Suprapubic skin (tissue), 4 donors: ENCODE data around the gene SIDT1. TPM values are rescaled to one million over a fixed set of nuclear protein-coding genes. Genes with fewer than 3 reads are reported as not detected.

ENCODE experiments used
- DNase-seq, 2 donors: peaks; one replicate each; pipeline ENCODE4 v3.0.0-alpha.2; 2019; ENCODE audit warnings: low spot score in 2 of 2
- H3K27ac ChIP-seq: fragments of 200-600 bp; sonication (generic); one replicate; pipeline ENCODE4 v1.5.1; 2019
- H3K27me3 ChIP-seq: fragments of 200-600 bp; sonication (generic); one replicate; pipeline ENCODE4 v1.5.1; 2019
- H3K36me3 ChIP-seq: fragments of 200-600 bp; sonication (generic); one replicate; pipeline ENCODE4 v1.5.1; 2019
- H3K4me1 ChIP-seq: fragments of 200-600 bp; sonication (generic); one replicate; pipeline ENCODE4 v1.5.1; 2019
- H3K4me3 ChIP-seq: fragments of 200-600 bp; sonication (generic); one replicate; pipeline ENCODE4 v1.5.1; 2019; ENCODE audit warnings: mild to moderate bottlenecking
- H3K9me3 ChIP-seq: fragments of 200-600 bp; sonication (generic); one replicate; pipeline ENCODE4 v1.5.1; 2019
- EP300 ChIP-seq: sonication (generic); formaldehyde crosslinking; IDR thresholded peaks from one replicate; pipeline ENCODE4 v1.6.1; 2017; ENCODE audit warnings: antibody characterized with exemption
- POLR2A ChIP-seq, 2 donors: fragments of 450-650 bp; IDR thresholded peaks; one replicate each; pipeline ENCODE4 v1.6.1; 2017; ENCODE audit warnings: antibody characterized with exemption in 2 of 2, mild to moderate bottlenecking in 2 of 2, moderate library complexity in 2 of 2
- POLR2AphosphoS5 ChIP-seq, 3 donors: sonication (generic); formaldehyde crosslinking; IDR thresholded peaks; one replicate each; pipeline ENCODE4 v1.6.1; 2017; ENCODE audit warnings: antibody characterized with exemption in 3 of 3
- WGBS: methylation state at CpG from one replicate; pipeline ENCODE4 v1.1.5; 2018; 5-methylcytosine and 5-hydroxymethylcytosine counted together
- total RNA-seq, 4 donors: library from RNA; depleted of rRNA; stranded (reverse); fragments of >200 nt; gene quantifications; one replicate each; pipeline ENCODE4 v1.1.0, GENCODE V29; 2016
- TF ChIP-seq, protein P1 (sequence below), 2 donors: fragments of 200-600 bp in 1 of 2; fragments of 450-650 bp in 1 of 2; sonication (generic) in 1 of 2; IDR thresholded peaks; one replicate each; pipeline ENCODE4 v1.5.1; 2016 to 2019; ENCODE audit warnings: antibody characterized with exemption in 2 of 2, mild to moderate bottlenecking in 1 of 2, moderate library complexity in 1 of 2

SIDT1 gene
- total RNA-seq, 4 donors from 2014 or later, result 0.34 to 11.4 (median 2.2) TPM

DNA sequence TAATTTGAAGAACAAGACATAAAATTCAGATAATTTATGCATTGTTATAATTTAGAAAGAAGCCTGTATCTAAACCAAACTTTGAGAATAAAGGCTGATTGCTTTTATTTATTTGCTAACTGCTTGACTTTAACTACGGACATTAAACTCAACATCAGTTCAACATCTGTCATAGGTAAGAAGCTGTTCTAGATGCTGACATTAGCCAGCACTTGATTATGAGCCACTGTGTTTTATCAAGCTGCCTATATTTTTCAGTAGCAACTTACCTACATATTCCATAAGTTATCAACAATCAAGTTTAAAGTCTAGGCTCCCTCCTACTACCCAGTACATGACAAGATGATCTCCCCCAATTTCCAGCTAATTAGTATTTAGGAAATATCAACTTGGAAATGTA is 122.0 kb downstream of the SIDT1 start:
- Histone ChIP-seq H3K4me1 (no peaks in the 10 kb centered on the region), H3K9me3 (no peaks in the 10 kb centered on the region), H3K27me3 (no peaks in the 10 kb centered on the region), H3K36me3 (peaks cover 28% of the 10 kb centered on the region), H3K4me3 (no peak overlapping the region), H3K27ac (no peak overlapping the region)
- 86% methylated on average over 1 of the region's 1 CpG for WGBS
- no peak for DNase-seq
- TF ChIP-seq POLR2A (IDR thresholded peaks at IDR 0.05) (no peak), EP300 (no peak), POLR2AphosphoS5 (IDR thresholded peaks at IDR 0.05) (no peak)
- TF ChIP-seq, protein P1, sequence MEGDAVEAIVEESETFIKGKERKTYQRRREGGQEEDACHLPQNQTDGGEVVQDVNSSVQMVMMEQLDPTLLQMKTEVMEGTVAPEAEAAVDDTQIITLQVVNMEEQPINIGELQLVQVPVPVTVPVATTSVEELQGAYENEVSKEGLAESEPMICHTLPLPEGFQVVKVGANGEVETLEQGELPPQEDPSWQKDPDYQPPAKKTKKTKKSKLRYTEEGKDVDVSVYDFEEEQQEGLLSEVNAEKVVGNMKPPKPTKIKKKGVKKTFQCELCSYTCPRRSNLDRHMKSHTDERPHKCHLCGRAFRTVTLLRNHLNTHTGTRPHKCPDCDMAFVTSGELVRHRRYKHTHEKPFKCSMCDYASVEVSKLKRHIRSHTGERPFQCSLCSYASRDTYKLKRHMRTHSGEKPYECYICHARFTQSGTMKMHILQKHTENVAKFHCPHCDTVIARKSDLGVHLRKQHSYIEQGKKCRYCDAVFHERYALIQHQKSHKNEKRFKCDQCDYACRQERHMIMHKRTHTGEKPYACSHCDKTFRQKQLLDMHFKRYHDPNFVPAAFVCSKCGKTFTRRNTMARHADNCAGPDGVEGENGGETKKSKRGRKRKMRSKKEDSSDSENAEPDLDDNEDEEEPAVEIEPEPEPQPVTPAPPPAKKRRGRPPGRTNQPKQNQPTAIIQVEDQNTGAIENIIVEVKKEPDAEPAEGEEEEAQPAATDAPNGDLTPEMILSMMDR (IDR thresholded peaks at IDR 0.05), result no peak

DNA sequence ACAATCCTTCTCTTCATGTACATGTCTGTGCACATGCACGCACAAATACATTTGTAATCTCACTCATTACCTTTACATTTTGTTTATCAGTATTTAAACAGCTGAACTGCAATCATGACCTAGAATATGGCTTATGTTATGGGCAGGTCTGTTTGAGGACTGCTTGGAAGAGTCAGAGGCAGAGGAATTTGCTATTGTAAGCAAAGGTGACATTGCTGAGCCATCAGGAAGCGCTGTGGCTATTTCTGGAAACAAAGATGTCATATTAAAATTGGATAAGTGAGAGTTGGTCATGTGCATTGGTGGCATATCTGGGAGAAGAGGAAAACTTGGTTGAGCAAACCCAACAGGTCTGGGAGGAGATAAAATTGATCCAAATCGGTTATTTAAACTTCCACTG is 122.5 kb downstream of the SIDT1 start:
- H3K27ac ChIP-seq, result no peak overlapping the region
- 91% methylated on average over 3 of the region's 3 CpGs for WGBS
- no peak overlapping the region for H3K4me3 ChIP-seq
- no peaks in the 10 kb centered on the region for H3K9me3 ChIP-seq
- no peaks in the 10 kb centered on the region for H3K27me3 ChIP-seq
- H3K4me1 ChIP-seq, result no peaks in the 10 kb centered on the region
- H3K36me3 ChIP-seq, result peaks cover 33% of the 10 kb centered on the region
- DNase-seq, result no peak
- TF ChIP-seq EP300, result no peak
- no peak for TF ChIP-seq POLR2A (IDR thresholded peaks at IDR 0.05)
- no peak for TF ChIP-seq POLR2AphosphoS5 (IDR thresholded peaks at IDR 0.05)
- TF ChIP-seq, protein P1 (IDR thresholded peaks at IDR 0.05), result no peak

DNA sequence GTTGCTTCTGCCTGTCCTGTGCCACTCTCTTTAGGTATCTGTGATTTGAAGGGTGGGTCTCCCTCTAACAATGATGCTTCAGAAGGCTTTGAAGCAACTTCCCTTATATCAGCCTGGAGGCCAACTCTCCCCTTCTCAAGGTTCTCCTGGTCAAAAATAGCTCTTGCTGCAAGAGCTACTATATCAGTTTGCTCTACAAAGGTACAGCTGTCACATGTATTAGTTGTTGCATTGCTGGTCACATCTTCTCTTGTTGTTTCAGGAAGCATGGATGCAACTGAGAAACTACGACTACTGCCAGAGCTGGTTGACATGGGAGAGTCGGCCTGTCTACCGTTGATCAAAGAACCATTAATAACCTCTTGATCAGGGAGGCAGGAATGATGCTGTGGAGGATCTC is 125.8 kb downstream of the SIDT1 start:
- peaks cover 62% of the 10 kb centered on the region for H3K36me3 ChIP-seq
- DNase-seq, result no peak
- H3K9me3 ChIP-seq, result no peaks in the 10 kb centered on the region
- no peak overlapping the region for H3K27ac ChIP-seq
- no peaks in the 10 kb centered on the region for H3K4me1 ChIP-seq
- WGBS, result 93% methylated on average over 3 of the region's 3 CpGs
- H3K27me3 ChIP-seq, result no peaks in the 10 kb centered on the region
- no peak overlapping the region for H3K4me3 ChIP-seq
- no peak for TF ChIP-seq POLR2A (IDR thresholded peaks at IDR 0.05)
- TF ChIP-seq EP300, result no peak
- TF ChIP-seq, protein P1 (IDR thresholded peaks at IDR 0.05), result no peak
- TF ChIP-seq POLR2AphosphoS5 (IDR thresholded peaks at IDR 0.05), result no peak

DNA sequence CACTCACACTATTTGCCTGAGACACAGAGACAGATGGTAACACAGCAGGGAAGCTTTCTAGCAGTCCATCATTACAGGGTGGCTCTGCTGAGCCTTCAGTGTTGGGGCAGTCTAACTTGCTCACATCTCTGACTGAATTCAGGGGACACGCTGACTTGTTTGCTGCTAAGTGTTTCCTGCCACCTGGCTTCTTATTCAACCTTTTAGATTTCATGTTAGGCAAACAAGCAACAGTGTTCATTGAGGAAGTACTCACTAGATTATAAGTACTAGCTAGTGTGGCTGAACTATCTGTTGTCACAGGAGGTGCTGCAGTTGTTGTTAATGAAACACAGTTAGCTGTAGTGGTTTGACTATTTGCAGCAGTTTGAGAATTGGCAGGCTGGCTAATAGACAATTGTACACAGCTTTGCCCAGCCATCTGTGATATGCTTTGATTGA is 126.8 kb downstream of the SIDT1 start:
- no peaks in the 10 kb centered on the region for H3K4me1 ChIP-seq
- TF ChIP-seq POLR2AphosphoS5 (IDR thresholded peaks at IDR 0.05) (no peak), EP300 (no peak), POLR2A (IDR thresholded peaks at IDR 0.05) (no peak)
- TF ChIP-seq, protein P1 (IDR thresholded peaks at IDR 0.05), result no peak
- H3K36me3 ChIP-seq, result peaks cover 67% of the 10 kb centered on the region
- H3K9me3 ChIP-seq, result no peaks in the 10 kb centered on the region
- WGBS, result 100% methylated on average over 1 of the region's 1 CpG
- no peak overlapping the region for H3K27ac ChIP-seq
- DNase-seq, result no peak
- no peaks in the 10 kb centered on the region for H3K27me3 ChIP-seq
- no peak overlapping the region for H3K4me3 ChIP-seq

DNA sequence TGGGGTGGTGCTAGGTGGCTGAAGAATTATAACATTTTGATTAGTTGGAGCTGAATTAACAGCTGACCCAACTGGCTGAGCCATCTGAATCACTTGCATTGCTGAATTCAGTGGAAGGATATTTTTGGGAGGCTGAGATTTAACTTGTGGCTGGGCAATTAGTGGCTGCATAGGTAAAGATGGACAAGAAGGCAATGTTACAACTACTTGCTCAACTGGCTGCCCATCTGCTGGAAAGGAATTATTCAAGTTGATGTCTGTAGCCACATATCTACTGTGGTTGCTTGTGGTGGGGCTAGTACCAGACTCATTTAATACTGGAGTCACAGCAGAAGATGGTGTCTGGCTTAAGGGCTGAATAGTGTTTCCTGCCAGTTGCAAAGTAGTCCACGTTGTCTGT is 127.6 kb downstream of the SIDT1 start:
- H3K4me3 ChIP-seq, result no peak overlapping the region
- no peaks in the 10 kb centered on the region for H3K27me3 ChIP-seq
- no peak overlapping the region for H3K27ac ChIP-seq
- H3K36me3 ChIP-seq, result peaks cover 71% of the 10 kb centered on the region
- no peaks in the 10 kb centered on the region for H3K4me1 ChIP-seq
- TF ChIP-seq POLR2A (IDR thresholded peaks at IDR 0.05), result no peak
- TF ChIP-seq, protein P1 (IDR thresholded peaks at IDR 0.05), result no peak
- TF ChIP-seq POLR2AphosphoS5 (IDR thresholded peaks at IDR 0.05), result no peak
- TF ChIP-seq EP300, result no peak
- H3K9me3 ChIP-seq, result no peaks in the 10 kb centered on the region
- 90% methylated on average over 1 of the region's 1 CpG for WGBS
- DNase-seq, result no peak
